Trophoblast cell (in vitro differentiated cells and primary cell): ENCODE measurements around the gene GPRC5D.

Experiments used
- DNase-seq, 2 donors: peaks; one replicate each; pipeline ENCODE4 v3.0.0-alpha.2; 2016
- H2AFZ ChIP-seq: 2 replicates; pipeline ENCODE4 v1.6.1; 2013; ENCODE audit warnings: low read length, moderate library complexity, mild to moderate bottlenecking; ENCODE audit not compliant: insufficient read depth, poor library complexity
- H2AK5ac ChIP-seq: 2 replicates; pipeline ENCODE4 v1.6.1; 2013; ENCODE audit warnings: mild to moderate bottlenecking, low read length
- H2BK120ac ChIP-seq: 2 replicates; pipeline ENCODE4 v1.6.1; 2013; ENCODE audit warnings: low read length, mild to moderate bottlenecking, moderate library complexity; ENCODE audit not compliant: insufficient read depth, poor library complexity
- H2BK12ac ChIP-seq: 2 replicates; pipeline ENCODE4 v1.6.1; 2013; ENCODE audit warnings: mild to moderate bottlenecking, low read length, moderate library complexity
- H2BK5ac ChIP-seq: 2 replicates; pipeline ENCODE4 v1.6.1; 2013; ENCODE audit warnings: low read length, low read depth, moderate library complexity, mild to moderate bottlenecking; ENCODE audit not compliant: poor library complexity
- H3K14ac ChIP-seq: 2 replicates; pipeline ENCODE4 v1.6.1; 2013; ENCODE audit warnings: mild to moderate bottlenecking, low read length
- H3K18ac ChIP-seq: 2 replicates; pipeline ENCODE4 v1.6.1; 2013; ENCODE audit warnings: mild to moderate bottlenecking, low read length
- H3K23ac ChIP-seq: 2 replicates; pipeline ENCODE4 v1.6.1; 2013; ENCODE audit warnings: low read length
- H3K27ac ChIP-seq: 2 replicates; pipeline ENCODE4 v1.5.1; 2013; ENCODE audit warnings: low read depth, mild to moderate bottlenecking, inconsistent platforms, low read length, moderate library complexity
- H3K27me3 ChIP-seq: 2 replicates; pipeline ENCODE4 v1.6.1; 2013; ENCODE audit warnings: inconsistent platforms, mild to moderate bottlenecking, low read length, moderate library complexity; ENCODE audit not compliant: insufficient read depth
- H3K36me3 ChIP-seq, 2 experiments: 1 replicate in 1 of 2; 2 replicates in 1 of 2; pipeline ENCODE4 v1.6.1; 2013; ENCODE audit warnings: low read length in 2 of 2, mild to moderate bottlenecking in 2 of 2, moderate library complexity in 1 of 2; ENCODE audit not compliant: insufficient read depth in 2 of 2, control insufficient read depth in 1 of 2
- H3K4ac ChIP-seq: 2 replicates; pipeline ENCODE4 v1.6.1; 2013; ENCODE audit warnings: low read depth, mild to moderate bottlenecking, low read length, moderate library complexity
- H3K4me1 ChIP-seq, 2 experiments: 1 replicate in 1 of 2; 2 replicates in 1 of 2; pipeline ENCODE4 v1.6.1; 2013; ENCODE audit warnings: low read length in 2 of 2, mild to moderate bottlenecking in 2 of 2, moderate library complexity in 1 of 2; ENCODE audit not compliant: insufficient read depth in 2 of 2, control insufficient read depth in 1 of 2
- H3K4me2 ChIP-seq: 2 replicates; pipeline ENCODE4 v1.6.1; 2013; ENCODE audit warnings: inconsistent platforms, mild to moderate bottlenecking, low read length, moderate library complexity
- H3K4me3 ChIP-seq: 2 replicates; pipeline ENCODE4 v1.5.1; 2013; ENCODE audit warnings: mild to moderate bottlenecking, low read depth, low read length, inconsistent platforms
- H3K79me1 ChIP-seq: one replicate; pipeline ENCODE4 v1.6.1; 2013; ENCODE audit warnings: low read length
- H3K79me2 ChIP-seq: 2 replicates; pipeline ENCODE4 v1.6.1; 2013; ENCODE audit warnings: low read length, mild to moderate bottlenecking; ENCODE audit not compliant: control insufficient read depth, insufficient read depth, poor library complexity
- H3K9ac ChIP-seq: 2 replicates; pipeline ENCODE4 v1.6.1; 2013; ENCODE audit warnings: mild to moderate bottlenecking, low read length
- H3K9me3 ChIP-seq: 2 replicates; pipeline ENCODE4 v1.6.1; 2013; ENCODE audit warnings: low read depth, mild to moderate bottlenecking, control low read depth, inconsistent platforms, low read length; ENCODE audit not compliant: insufficient read depth
- H4K12ac ChIP-seq: 2 replicates; pipeline ENCODE4 v1.6.1; 2013; ENCODE audit warnings: low read depth, mild to moderate bottlenecking, low read length, moderate library complexity
- H4K8ac ChIP-seq: 2 replicates; pipeline ENCODE4 v1.6.1; 2013; ENCODE audit warnings: low read depth, mild to moderate bottlenecking, low read length, moderate library complexity
- H4K91ac ChIP-seq: one replicate; pipeline ENCODE4 v1.6.1; 2013; ENCODE audit warnings: low read depth, mild to moderate bottlenecking, low read length, moderate library complexity
- WGBS: extraction: QIAGEN DNeasy Blood & Tissue Kit; methylation state at CpG from one replicate; pipeline ENCODE4 v1.1.7; 2013; ENCODE audit warnings: missing lambda C conversion rate; ENCODE audit not compliant: insufficient read length, insufficient coverage; ENCODE audit errors: extremely low coverage; 5-methylcytosine and 5-hydroxymethylcytosine counted together

GPRC5D gene

GRCh38 chr12:12975322-12976077 is 23.5 kb upstream of the GPRC5D start:
- Histone ChIP-seq H4K12ac (no peak overlapping the region), H3K36me3 (peaks cover 17 to 33% of the 10 kb centered on the region in 2 experiments), H4K8ac (no peak overlapping the region), H3K4me1 (peaks cover 7 to 11% of the 10 kb centered on the region in 2 experiments), H3K9me3 (peaks cover 1% of the 10 kb centered on the region), H3K4me2 (no peak overlapping the region), H3K4me3 (no peak overlapping the region), H3K79me1 (no peaks in the 10 kb centered on the region), H3K27me3 (no peaks in the 10 kb centered on the region), H3K14ac (no peak overlapping the region), H3K9ac (no peak overlapping the region), H3K27ac (no peak overlapping the region), H3K18ac (peak overlapping the region; percentile 13), H2BK12ac (no peak overlapping the region), H3K4ac (no peak overlapping the region), H2AFZ (no peak overlapping the region), H3K79me2 (no peaks in the 10 kb centered on the region), H2BK5ac (no peak overlapping the region), H2BK120ac (no peak overlapping the region), H3K23ac (no peak overlapping the region), H4K91ac (no peak overlapping the region), H2AK5ac (no peak overlapping the region)
- no CpG with 5 or more reads among the region's 14 CpGs for WGBS
- DNase-seq = no peak

GRCh38 chr12:12974211-12974610 is 22.2 kb upstream of the GPRC5D start:
- H3K4ac ChIP-seq = no peak overlapping the region
- H2BK120ac ChIP-seq = no peak overlapping the region
- H3K9ac ChIP-seq = no peak overlapping the region
- no peak overlapping the region for H2AFZ ChIP-seq
- H3K27me3 ChIP-seq = no peaks in the 10 kb centered on the region
- no peak overlapping the region for H4K8ac ChIP-seq
- WGBS = no CpG with 5 or more reads among the region's 4 CpGs
- peaks cover 1% of the 10 kb centered on the region for H3K9me3 ChIP-seq
- no peak overlapping the region for H4K12ac ChIP-seq
- H3K14ac ChIP-seq = no peak overlapping the region
- peaks cover 0 to 3% of the 10 kb centered on the region in 2 experiments for H3K4me1 ChIP-seq
- DNase-seq = no peak
- H2BK5ac ChIP-seq = no peak overlapping the region
- H3K27ac ChIP-seq = no peak overlapping the region
- H3K4me3 ChIP-seq = no peak overlapping the region
- no peaks in the 10 kb centered on the region for H3K79me1 ChIP-seq
- H3K18ac ChIP-seq = no peak overlapping the region
- no peaks in the 10 kb centered on the region for H3K79me2 ChIP-seq
- H3K36me3 ChIP-seq = peaks cover 16 to 32% of the 10 kb centered on the region in 2 experiments
- H3K4me2 ChIP-seq = no peak overlapping the region
- H4K91ac ChIP-seq = no peak overlapping the region
- H2AK5ac ChIP-seq = no peak overlapping the region
- H3K23ac ChIP-seq = no peak overlapping the region
- H2BK12ac ChIP-seq = no peak overlapping the region

GRCh38 chr12:12973019-12973418 is 21.0 kb upstream of the GPRC5D start:
- Histone ChIP-seq H4K12ac (no peak overlapping the region), H3K9ac (no peak overlapping the region), H3K14ac (no peak overlapping the region), H2BK5ac (no peak overlapping the region), H3K4ac (no peak overlapping the region), H3K18ac (no peak overlapping the region), H3K23ac (no peak overlapping the region), H4K8ac (no peak overlapping the region), H2BK120ac (no peak overlapping the region), H3K4me2 (no peak overlapping the region), H3K4me3 (no peak overlapping the region), H4K91ac (no peak overlapping the region), H2AK5ac (no peak overlapping the region), H3K79me1 (no peaks in the 10 kb centered on the region), H3K36me3 (peaks cover 16 to 31% of the 10 kb centered on the region in 2 experiments), H3K27ac (no peak overlapping the region), H3K27me3 (no peaks in the 10 kb centered on the region), H3K4me1 (peaks cover 0 to 3% of the 10 kb centered on the region in 2 experiments), H2AFZ (no peak overlapping the region), H3K9me3 (peaks cover 3% of the 10 kb centered on the region), H2BK12ac (no peak overlapping the region), H3K79me2 (no peaks in the 10 kb centered on the region)
- WGBS = no CpG with 5 or more reads among the region's 2 CpGs
- DNase-seq = no peak

- Histone ChIP-seq H3K4ac (no peak overlapping the region), H3K18ac (no peak overlapping the region), H2BK120ac (no peak overlapping the region), H2AFZ (no peak overlapping the region), H3K23ac (no peak overlapping the region), H2AK5ac (no peak overlapping the region), H3K79me1 (no peaks in the 10 kb centered on the region), H3K79me2 (no peaks in the 10 kb centered on the region), H3K9ac (no peak overlapping the region), H4K91ac (no peak overlapping the region), H3K9me3 (peaks cover 4% of the 10 kb centered on the region), H3K27me3 (no peaks in the 10 kb centered on the region), H3K14ac (no peak overlapping the region), H2BK12ac (no peak overlapping the region), H3K27ac (no peak overlapping the region), H2BK5ac (no peak overlapping the region), H4K8ac (no peak overlapping the region), H4K12ac (no peak overlapping the region), H3K4me2 (no peak overlapping the region), H3K36me3 (peaks cover 2 to 13% of the 10 kb centered on the region in 2 experiments), H3K4me3 (no peak overlapping the region), H3K4me1 (no peaks in the 10 kb centered on the region)
- no peak for DNase-seq
- WGBS = 100% methylated on average over 1 of the region's 4 CpGs
These were observed 13.9 kb upstream of the GPRC5D start for GRCh38 chr12:12965836-12966235.
